MM.1S (cell line): ENCODE measurements around the gene NRAP.

Source experiments
- EZH2 ChIP-seq: fragments of 300-600 bp; sonication (generic); optimal IDR thresholded peaks from 2 replicates; pipeline ENCODE3; 2017; ENCODE audit warnings: low read depth, mild to moderate bottlenecking, antibody characterized with exemption, low read length, mixed read lengths
- EZH2phosphoT487 ChIP-seq: fragments of 300-600 bp; sonication (generic); IDR thresholded peaks from 2 replicates; pipeline ENCODE4 v1.6.1; 2018; ENCODE audit warnings: antibody characterized with exemption, low read length

DNA sequence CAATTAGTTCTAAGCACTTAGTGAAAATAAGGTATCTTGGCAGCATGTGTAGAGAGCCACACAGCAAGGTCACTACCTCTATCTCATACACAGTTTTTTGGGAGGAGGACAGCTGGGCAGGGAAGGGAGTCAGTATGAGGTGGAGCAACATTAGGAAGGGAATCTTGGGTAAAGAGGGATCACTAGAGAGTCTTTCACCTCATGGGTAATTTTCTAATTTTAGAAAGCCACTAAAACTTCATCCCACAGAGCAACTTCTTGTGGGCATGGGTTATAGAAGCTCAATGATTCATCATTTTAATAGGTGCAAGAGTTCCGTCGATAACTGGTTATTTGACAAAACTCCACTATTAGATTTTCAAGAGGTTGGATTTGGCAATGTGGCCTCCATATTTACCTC is 2.5 kb downstream of the NRAP start:
- no peak for TF ChIP-seq EZH2phosphoT487
- TF ChIP-seq EZH2: no peak
